Keratinocyte (primary cell): ENCODE results near the gene PLA2G4D.

Experiments used
- EZH2 ChIP-seq: IDR thresholded peaks from one replicate; pipeline ENCODE4 v1.6.1; 2012; ENCODE audit warnings: inconsistent platforms, mild to moderate bottlenecking, low read length, moderate library complexity
- TF ChIP-seq, protein P1 (sequence below), 3 experiments: IDR thresholded peaks in 1 of 3; conservative IDR thresholded peaks in 1 of 3; optimal IDR thresholded peaks in 1 of 3; 2 replicates in 2 of 3; 3 replicates in 1 of 3; pipeline versions ENCODE3 to v1.5.1; 2011; ENCODE audit warnings: low read length in 3 of 3, mild to moderate bottlenecking in 3 of 3, moderate library complexity in 2 of 3, control low read depth in 1 of 3, inconsistent platforms in 1 of 3; ENCODE audit not compliant: insufficient read depth in 2 of 3; ENCODE audit errors: extremely low read depth in 1 of 3

DNA sequence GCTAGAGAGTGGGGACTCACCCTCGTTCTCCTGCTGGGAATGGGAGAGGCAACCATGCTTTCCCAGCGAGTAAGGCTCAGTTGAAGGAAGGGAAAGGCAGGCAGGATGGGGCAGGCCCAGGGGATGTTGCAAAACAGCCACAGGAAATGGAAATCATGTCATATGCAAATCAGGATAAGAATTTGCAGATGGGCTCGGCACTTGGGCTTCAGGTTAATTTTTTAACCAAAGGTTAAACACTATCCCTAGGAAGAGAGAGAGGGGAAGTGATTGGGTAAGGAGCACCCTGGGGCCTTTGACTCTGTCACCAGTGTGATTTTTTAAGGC lies 59.0 kb downstream of the PLA2G4D start:
- TF ChIP-seq, protein P1, sequence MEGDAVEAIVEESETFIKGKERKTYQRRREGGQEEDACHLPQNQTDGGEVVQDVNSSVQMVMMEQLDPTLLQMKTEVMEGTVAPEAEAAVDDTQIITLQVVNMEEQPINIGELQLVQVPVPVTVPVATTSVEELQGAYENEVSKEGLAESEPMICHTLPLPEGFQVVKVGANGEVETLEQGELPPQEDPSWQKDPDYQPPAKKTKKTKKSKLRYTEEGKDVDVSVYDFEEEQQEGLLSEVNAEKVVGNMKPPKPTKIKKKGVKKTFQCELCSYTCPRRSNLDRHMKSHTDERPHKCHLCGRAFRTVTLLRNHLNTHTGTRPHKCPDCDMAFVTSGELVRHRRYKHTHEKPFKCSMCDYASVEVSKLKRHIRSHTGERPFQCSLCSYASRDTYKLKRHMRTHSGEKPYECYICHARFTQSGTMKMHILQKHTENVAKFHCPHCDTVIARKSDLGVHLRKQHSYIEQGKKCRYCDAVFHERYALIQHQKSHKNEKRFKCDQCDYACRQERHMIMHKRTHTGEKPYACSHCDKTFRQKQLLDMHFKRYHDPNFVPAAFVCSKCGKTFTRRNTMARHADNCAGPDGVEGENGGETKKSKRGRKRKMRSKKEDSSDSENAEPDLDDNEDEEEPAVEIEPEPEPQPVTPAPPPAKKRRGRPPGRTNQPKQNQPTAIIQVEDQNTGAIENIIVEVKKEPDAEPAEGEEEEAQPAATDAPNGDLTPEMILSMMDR (optimal IDR thresholded peaks at IDR 0.05 in 1 of 3, IDR thresholded peaks at IDR 0.05 in 1 of 3, conservative IDR thresholded peaks at IDR 0.05 in 1 of 3; ENCODE audit: extremely low read depth in 1 of 3, insufficient read depth in 2 of 3, low read length in 3 of 3), result no peak
- TF ChIP-seq EZH2, result no peak
